ENCODE results near the gene LOXHD1.

Gene LOXHD1

DNA sequence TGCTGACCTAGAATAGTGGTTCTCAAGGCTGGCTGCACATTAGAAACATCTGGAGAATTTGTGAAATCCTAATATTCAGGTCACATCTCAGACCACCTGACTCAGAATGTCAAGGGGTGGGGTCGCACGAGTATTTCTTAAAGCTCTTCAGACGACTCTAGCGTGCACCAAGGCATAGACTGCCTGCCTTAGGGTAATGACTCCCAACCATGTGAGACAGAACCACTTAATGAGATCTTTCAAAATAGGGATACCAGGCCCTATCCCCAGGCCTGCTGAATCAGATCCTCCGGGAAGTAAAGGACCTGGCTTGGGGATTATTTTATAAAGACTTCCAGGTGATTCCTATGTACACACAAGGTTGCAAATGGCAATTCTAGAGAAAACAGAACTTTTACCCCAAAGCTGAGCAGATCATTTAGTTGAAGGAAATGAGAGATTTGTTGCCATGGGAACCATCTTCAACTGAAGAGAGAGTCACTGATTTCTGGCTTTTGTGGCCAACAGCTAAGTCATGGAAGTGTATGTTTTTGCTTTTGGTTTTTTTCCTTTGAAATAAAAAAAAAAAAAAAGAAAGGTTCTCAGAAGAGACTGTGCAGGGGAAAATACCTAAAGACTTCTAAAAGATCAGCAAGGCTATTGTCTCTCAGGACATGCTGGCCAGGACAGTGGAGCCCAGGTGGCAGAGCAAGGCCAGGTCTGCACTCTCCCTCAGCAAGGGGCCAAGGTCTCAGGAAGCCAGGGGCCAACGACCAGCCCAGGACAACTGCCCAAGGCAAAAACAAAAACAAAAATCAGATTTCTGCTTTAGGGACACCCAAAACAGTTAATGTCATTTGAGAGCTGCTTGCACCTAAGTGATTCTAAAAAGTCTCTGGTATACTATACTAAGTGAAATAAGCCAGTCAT, 15.3 kb upstream of the LOXHD1 start:
- no peak for DNase-seq (ENCODE audit: low read depth)

DNA sequence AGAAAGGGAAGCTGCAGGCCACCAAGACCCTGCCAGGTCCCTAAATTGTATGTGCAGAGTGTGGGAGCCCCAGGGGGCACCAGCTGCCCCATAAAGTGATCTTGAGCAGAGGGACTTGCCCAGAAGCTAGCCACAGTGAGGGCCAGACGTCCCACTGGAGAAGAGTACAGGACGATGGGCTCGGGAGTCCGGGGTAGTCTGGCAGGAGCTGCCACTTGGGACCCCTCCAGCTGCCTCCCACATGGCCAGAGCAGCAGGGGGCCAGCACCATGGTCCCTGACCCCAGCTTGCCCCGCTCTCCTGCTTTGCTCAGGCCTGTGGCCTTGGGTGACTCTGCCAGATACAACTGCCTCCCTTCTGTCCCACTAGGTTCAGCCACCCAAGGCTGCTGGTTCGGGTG, 11.7 kb upstream of the LOXHD1 start:
- no peak for DNase-seq (ENCODE audit: low read depth)

DNA sequence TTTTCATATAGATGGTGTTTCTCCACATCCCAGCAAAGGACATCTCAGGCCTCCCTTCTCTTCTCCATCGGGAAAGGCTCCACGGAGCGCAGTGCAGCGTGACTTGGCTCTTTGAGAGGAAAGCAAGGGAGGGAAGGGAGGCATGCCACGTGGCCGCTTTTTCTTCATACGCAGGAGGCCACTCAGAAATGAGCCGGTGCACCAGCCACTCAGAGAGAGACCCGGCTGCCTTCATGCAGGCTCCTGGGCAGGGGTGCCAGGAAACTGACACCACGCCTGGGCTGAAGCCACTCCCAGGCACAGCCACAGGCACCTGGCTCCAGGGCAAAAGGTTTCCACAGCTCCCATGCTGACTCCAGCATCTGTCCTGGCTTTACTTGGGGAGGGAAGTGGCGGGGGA, 11.1 kb upstream of the LOXHD1 start:
- DNase-seq (ENCODE audit: low read depth), result no peak

DNA sequence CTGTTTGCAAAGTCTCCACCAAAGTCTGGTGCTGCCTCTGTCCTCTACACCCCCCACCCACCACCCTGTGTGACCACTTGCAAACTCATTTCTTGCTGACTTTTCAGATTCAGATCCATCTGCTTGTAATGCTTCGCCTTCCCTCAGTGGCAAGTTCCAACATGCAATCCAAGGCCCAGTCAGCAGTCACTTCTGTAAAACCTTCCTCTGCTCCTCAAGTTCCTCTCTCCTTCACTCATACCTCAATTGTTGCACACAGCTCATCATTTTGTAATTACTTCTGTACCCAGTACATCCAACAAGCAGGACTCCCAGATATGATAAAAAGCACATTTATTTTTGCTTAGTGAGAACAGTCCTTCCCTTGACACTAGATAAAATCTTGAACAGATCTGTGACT, 6.5 kb upstream of the LOXHD1 start:
- no peak for DNase-seq (ENCODE audit: low read depth)

DNA sequence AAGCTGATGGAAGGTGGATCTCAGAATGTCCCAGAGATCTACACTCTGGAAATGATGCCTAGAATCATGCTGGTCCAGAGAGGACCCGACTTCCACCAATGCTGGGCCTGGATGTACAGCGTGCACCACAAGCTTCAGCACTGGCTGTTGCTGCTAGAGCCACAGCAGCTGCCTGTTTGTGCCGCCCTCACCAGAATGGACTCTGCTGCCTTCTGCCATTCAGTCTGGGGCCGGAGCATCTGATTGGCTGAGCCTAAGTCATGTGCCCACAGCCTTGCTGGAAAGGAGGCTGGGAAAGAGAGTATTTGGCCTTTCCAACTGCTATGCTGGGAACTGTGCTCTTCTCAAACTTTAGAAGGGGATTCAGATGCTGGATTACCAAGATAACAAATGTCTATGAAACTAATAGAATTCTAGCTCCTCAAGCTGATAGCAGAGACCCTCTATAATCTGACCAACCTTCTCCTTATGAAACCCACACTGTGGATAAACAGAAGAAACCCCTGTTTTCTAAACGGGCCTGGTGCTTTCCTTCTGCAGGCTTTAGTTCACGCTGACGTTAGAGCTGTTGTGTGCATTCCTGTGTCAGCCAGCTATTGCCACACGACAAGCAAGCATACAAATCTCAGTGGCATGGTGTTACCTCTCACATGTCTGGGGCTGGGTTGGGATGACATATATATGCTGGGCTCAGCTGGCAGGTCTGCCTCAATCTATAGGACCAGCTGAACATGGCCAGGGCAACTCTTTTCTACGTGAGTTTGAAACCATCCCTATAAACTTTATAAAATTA, 4.1 kb upstream of the LOXHD1 start:
- no peak for DNase-seq (ENCODE audit: low read depth)

DNA sequence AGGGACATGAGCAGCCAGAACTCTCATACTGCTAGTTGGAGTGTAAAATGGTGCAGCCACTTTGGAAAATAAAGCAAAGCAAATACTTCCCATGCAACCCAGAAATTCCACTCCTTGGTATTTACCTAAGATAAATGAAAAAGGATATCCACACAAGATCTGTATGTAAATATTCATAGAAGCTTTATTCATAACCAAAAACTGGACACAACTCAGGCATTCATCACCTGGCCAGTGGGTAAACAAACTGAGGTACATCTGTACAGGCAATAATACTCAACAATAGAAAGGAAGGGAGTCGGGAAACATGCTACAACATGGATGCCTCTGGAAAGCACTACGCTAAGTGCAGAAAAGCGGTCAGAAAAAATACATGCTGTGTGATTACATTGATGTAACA, 2.5 kb upstream of the LOXHD1 start:
- no peak for DNase-seq (ENCODE audit: low read depth)

DNA sequence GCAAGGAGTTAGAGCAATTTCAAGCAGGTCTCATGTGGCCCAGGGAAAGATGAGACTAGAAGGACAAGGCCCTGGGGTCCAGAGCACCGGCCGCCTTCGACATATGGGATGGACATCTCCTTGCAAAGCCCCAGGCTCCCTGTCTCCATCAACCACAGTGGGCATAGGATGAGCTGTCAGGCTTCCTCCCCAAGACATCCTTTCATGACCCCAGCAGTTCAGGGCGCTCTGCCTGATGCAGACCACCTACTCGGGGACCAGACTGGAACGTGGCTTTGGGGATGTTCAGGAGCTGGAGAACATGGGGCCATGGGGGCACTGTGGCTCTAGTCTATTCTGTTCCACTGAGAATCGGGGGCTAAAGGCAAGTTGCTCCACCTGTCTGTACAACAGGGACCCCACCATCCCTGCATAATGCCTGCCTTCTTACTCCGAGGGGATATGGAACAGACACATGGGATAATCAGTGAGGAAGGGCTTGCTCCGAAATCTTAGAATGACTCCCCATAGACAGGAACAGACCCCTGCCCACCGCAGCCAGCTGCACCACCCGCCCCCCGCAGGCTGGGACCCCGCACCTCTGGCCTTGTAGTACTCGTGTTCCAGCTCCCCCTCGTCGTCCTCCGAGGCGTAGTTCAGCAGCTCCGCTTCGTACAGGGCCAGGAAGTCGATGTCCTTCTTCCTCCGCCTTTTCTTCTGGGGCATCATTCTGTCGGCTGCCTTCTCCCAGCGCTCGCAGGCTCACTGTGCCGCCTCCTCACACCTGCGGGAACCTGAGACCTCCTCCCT, 500 bp downstream of the LOXHD1 start:
- no peak for DNase-seq (ENCODE audit: low read depth)

DNA sequence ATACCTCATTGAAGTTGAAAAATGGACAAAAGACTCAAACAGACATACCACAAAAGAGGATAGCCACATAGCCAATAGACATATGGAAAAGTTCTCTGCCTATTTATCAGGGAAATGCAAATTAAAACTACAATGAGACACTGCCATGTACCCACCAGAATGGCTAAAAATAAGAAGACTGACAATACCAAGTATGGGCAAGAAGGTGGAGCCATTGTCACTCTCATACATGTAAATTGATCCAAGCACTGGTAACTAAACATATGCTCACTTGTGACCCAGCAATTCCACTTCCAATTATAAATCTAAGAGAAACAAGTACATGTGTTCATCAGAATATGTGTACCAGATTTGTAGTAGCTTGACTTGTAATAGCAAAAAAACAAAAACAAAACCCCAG, 4.6 kb downstream of the LOXHD1 start:
- no peak for DNase-seq (ENCODE audit: low read depth)

DNA sequence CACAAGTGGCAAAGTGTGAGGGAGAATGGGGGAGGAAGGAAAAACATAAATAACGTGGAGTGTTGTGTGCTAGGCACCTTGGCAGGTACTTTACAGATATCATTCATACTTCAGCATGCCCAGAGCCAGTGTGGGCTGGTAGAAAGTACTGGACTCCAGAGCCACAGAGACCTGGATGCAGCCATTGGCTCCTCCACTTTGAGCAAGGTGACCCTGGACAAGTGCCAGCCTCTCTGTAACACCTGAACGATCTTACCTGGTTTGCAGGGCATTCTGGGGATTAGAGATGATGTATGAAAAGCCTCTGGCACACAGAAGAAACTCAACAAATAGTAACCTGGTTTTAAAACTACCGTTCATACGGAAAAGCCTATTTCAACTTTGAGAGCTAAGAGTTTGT, 6.3 kb downstream of the LOXHD1 start:
- no peak for DNase-seq (ENCODE audit: low read depth)

DNA sequence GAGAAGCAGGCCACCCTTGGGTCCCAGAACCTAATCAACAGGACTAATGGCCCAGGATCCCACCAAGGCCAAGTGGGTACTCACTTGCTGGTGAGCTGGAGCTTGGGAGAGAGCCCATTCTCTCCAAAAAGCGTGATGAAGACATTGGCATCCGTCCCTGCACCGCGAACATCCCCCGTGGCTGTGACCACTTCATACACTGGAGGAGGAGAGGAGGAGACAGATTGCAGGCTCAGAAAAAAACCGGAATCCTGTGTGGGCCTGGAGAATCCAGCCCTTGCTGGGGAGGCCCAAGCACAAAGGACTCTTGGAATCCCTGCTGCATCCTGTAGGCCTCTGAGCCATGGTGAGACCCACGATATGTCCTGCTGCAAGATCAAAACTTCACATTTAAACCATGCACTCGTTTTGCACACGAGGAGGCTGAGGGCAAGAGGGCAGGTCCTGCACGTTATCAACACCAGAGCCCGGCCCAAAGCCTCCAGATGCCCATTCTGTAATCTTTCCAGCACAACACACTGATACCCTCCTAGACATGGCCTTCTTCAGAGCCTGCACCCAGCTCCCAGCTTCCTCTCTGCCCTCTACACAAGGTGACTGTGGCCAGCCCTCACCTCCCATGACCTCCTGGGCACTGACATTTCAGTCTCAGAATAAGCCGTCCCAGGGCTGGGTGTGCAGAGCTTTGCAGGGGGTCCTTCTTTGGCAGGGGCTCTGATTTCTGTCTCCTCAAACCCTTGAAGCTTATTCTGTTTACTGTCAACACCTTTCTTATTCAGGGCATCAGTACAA, 7.8 kb downstream of the LOXHD1 start:
- no peak for DNase-seq (ENCODE audit: low read depth)

DNA sequence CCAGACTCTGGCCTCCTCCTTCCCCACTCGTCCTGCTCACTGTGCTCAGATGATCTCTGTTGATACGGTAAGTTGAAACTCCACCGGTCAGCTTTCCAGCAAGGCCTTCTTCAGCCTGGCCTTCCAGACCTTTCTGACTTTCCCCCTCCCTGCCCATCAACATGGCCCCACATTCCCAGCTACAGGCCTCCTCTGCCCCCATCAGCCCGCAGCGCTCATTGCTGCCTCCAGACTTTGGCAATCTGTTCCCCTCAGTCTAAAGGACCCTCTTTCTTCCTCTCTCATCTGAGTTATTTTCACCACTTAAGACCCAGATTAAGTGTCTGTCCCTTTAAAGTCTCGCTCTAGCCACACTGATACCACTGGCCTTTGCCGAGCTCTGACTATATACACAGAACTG, 10.6 kb downstream of the LOXHD1 start:
- DNase-seq (ENCODE audit: low read depth), result no peak

DNA sequence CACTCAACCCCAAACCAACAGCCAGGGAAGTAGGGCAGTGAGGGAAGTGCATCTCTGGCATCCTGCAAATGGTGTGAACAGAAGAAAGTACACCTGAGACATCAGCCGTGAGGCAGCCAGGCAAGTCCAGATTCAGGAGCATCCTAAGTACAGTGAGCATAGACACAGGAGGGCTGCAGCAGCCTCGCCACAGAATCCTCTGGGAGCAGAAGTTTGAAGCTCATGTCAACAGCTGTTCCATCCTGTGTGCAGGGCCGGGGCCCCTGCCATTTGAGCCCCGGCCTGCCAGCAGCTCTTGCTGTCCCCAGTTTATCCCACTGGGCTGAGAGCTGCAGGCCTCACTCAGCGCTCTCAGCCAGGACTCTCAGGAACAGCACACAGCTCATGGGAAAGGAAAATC, 14.5 kb downstream of the LOXHD1 start:
- no peak for DNase-seq (ENCODE audit: low read depth)

DNA sequence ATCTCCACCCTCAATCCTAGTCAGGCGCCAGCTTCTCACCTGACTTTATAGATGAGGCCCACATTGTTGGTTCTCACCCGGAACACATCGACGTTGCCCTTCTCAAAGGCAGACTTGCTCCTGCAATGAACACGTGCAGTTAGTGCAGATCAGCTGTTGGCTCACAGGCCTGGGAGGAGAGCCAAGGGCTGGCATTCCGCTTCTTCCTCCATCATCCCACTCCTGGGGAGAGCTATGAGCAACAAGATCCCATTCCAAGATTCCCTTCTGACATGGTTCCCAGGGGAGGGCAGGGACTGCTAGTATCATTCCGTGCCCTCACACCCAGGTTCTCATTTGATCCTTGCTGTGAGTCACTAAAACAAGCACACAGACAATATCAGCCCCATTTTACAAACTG, 15.1 kb downstream of the LOXHD1 start:
- DNase-seq (ENCODE audit: low read depth), result no peak

DNA sequence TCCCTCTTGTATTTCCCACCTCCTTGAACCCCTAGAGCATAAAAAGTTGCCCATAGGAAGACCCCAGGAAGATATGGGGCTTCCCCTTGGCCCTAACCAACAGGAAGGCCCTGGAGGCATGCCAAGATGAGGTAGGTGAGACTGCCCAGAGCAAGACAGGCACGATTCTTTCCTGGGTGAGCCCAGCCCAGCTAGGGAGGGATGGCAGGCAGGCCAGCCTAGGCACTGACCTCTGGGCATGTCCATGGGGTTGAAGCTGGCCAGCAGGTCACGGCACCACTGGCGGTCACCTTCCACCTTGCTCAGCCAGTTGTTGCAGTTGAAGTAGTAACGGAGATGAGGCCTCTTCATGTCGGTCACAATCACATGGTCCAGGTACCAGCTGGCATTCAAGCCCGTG, 17.6 kb downstream of the LOXHD1 start:
- no peak for DNase-seq (ENCODE audit: low read depth)

DNA sequence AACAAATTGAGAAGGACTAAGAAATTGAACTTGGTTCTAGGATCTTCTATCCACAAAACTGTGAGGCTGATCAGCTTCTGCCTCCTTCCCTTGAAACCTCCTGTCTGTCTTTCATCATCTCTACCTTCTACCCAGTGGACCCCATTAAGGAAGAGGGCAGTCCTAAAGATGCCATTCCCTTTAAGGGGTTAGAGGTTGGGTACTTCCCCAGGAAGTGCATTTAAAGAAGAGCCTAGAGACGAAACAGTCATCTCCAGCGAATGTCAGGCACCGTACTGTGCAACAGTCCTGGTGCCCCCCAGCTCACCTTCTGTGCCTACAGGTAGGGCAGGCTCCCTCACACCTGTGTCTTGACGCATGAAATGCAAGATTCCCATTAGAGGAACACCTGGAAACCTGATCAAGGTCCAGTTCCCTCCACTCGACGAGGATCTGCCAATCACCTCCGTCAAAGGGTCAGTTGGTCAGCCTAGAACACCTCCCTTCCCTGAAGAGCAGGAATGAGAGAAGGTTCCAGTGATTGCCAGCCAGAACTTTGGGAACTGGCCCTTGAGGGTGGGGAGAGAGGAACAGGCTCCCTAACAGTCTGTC, 20.9 kb downstream of the LOXHD1 start:
- no peak for DNase-seq (ENCODE audit: low read depth)

DNA sequence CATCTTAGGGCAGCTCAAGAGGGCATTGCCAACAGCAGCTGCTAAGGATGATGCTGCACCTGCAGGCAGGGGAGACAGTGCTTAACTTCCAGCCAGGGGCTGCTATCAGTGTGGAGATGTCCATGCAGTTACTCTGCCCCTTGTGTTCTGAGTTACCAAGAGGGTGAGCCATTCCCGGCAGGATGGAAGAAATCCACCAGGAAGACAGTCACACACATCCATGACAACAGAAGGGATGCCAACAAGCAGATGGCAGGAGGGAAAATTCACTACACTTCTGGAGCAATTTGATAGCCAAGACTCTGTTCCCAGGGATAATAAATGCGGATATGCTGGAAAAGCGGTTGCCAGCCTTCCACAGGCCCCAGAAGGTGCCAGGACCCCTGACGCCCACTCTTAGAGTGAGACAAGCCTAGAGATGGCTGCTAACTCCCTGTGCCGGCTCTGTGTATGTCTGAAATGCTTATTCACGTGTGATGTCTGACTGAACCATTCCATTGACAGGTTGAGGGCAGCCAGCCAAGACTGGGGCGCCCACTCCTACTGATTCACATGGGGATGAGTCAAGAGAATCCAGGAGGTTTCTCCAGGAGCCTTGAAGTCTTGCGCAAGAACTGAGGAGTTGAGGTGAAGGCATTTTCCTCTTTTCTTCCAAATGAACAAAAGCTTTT, 24.5 kb downstream of the LOXHD1 start:
- no peak for DNase-seq (ENCODE audit: low read depth)

DNA sequence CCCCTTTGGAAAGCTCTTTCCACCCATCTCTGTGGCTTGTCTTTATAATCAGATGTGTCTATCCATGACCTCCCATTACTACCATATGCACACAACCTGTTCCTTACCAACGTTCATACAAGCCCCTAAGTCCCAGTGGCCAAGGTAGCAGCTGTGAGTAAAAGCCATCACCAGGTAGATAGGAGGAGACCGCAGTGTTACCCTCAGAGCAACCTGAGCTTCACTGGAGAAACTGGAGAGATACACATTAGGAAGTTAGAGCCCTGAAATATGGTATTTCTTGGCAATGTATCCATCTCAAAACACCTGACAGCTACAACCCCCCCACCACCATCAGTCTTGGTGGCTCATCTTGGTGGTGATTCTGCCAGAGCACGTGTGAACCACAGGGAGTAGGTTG, 26.0 kb downstream of the LOXHD1 start:
- DNase-seq (ENCODE audit: low read depth), result no peak

DNA sequence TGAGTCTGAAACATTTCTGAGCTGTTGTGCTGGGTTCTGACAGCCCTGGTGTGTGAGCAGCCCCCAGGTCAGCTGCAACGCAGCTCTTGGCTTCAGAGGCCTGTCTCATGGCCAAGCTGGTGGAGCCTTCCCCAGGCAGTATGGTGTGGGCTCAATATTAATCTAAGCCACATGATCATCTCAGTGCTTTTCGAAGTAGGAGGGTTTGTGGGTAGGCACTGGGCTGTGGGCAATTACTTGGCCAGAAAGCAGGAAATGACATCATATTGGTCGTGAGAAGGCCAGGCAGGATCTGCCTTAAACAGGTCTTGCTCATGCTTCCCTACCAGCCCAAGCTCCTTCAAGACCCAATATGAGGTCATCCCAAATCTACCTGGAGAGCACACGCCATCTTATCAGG, 26.9 kb downstream of the LOXHD1 start:
- no peak for DNase-seq (ENCODE audit: low read depth)

DNA sequence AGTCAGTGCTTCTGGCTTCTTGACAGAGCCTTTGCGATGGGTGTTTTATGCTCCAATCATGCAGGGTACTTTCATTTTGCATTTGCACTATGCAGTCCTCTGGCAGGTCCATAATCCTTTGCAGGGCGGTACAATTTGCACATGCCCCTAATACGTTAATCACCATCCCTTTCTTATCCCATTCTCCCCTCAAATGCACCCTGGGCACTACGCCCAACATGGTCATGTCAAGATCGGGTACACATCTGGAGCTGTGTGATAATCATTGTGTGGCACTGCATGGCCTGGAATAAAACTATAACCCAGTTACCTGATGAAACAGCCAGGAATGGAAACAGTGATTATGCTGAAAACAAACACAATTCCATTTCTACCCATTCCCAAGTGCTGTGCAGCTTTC, 27.7 kb downstream of the LOXHD1 start:
- no peak for DNase-seq (ENCODE audit: low read depth)

DNA sequence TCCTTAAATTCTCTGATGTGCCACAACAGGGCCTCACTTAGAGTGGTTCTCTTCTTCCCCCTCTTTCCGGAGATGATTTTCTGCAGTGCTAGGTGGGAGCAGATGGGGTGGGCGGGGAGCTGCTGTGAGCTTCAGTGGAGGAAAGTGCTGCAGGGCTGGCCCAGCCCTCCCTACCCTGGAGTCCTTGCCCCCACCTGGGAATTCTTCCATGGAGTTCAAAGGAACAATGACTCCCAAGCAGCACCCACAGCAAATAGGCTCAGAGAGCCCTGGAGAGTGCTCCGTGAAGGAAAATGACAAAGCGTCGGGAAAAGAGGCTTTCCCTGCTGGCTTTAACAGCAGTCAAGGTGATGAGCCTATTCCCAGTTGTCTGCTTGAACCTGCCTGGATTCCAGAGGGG, 28.8 kb downstream of the LOXHD1 start:
- DNase-seq (ENCODE audit: low read depth), result no peak

DNA sequence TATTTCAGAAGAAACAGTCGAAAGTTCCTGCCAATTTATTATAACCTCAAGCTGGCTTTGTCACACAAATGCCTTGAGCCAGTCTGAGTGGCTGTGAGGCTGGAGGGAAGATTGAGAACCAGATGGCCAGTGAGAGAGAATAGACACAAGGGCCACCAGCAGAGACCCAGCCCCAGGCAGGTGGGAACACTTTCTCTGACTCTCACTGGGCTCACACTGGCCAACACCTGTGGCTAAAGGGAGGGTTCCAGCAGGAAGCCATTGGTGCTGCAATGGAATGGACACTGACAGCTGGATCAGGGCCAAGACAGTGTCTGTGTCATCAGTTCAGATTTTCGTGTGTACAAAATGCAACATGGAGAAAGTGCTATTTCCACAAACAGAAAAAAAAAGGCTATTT, 29.9 kb downstream of the LOXHD1 start:
- no peak for DNase-seq (ENCODE audit: low read depth)

Data from stimulated activated CD4-positive, alpha-beta T cell treated with anti-CD3 and anti-CD28 coated beads, Interleukin-2, amount 100 ng/mL, for 4 hours (primary cell).